Posterior cingulate gyrus (tissue), 11 donors: ENCODE data around the gene CAMTA1.

Experiments used
- DNase-seq, 10 donors: peaks; one replicate each; pipeline versions ENCODE4 v3.0.0 to v3.0.0-alpha.2; 2020 to 2021; ENCODE audit warnings: mixed read lengths in 3 of 10
- intact Hi-C: fragments of 100-400 bp; cut with DNase I; formaldehyde crosslinking; loops from one replicate; pipeline ENCODE4 v1.15.1; 2023

CAMTA1 gene

DNA sequence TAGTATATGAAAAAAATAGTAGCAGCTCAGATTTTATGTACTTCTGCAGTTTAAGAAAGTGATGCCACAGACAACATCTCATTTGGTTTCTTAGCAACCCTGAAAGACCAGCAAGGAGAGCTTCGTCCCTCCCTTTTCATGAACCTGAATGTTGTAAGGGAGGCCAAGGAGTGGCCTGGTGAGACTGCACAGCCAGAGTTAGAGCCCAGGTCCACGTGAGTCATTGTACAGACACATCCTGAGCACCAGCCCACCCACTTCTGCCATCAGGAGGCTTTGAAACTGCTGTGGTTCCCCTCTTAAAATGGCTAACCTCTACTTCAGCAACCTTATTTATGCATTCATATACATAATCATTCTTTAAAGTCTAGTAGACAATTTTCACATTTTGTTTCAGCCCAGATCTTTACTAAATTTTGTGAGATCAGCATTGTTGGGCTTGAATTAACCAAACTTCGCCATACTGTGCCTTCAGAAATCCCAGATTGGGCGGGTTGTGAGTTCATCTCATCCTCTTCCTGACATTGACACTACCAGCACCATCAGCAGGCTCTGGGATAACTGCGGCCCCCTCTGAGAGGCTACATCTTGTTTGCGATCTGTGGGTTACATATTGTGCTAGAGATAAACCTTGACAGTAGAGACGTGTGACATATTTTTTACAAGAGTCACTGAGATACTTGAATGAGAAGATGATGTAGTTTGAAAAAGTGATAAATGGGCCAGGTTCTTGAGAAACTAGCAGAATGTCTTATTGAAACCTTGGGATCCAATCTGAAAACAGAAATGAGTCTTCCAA lies 106.7 kb downstream of the CAMTA1 start:
- DNase-seq: no peak
- intact Hi-C loops: no loop called here

GRCh38 chr1:6893388-6893787 lies 108.1 kb downstream of the CAMTA1 start:
- DNase-seq: no peak
- intact Hi-C loops: no loop called here

DNA sequence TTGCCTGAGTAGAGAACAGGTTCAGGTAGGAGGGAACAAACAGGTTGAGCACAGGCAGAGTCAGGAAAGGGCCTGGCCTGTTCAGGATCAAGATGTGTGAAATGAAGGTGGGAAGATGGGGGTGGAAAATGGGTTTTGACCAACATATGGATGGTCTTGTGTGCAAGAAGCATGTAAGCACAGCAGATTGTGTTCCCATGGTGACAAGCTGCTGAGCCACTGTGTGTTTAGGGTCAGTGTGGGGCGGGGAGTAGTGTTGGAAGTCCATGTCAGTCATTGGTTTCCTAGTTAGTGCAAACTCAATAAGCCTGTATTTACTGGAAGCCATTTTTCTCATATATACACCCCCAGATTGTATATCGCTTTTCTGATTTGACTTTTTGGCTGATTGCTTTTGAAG lies 111.9 kb downstream of the CAMTA1 start:
- intact Hi-C loops: no loop called here
- no peak for DNase-seq

DNA sequence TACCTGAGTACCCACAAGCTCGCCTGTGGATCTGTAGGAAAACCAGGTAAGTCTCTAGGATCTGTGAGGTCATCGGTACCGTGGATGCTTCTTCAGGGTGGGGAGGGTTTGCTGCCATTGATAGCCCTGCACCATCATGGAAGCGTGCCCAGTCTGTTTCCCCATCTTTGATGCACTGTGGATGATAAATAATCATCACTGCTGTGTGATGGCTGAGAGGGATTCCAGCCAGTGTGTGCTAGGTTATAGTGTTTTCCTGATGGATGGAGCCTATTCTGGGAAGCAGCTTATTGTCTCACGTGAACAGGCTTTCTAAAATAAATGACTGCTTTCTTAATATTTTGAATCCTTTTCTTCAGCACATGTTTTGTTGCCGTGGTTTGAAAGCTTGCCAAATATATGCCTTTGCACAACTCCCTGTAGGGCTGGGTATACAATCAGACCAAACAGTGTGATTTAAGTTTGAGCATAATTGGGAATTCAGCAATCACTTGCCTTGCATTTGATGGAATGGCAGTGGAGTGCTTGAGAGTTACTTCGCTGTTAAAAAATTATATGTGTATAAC lies 113.8 kb downstream of the CAMTA1 start:
- intact Hi-C loops: no loop called here

DNA sequence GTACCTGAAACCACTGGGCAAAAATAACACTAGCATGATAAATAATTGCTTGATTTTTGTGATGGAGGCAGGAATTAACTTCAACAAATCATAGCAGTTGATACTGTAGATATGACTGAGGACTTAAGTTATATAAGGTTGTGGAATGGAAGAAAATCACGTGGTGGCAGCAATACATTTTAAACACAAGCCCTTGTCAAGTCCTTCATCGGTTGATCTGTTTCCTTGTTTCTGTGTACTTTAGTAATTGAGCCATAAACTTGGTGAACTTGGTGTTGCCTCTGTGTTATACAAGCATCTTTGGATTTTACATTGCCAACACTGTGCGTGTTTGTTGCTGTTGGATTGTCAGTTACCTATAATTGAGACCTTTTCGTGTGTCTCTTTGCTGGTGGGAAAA lies 114.4 kb downstream of the CAMTA1 start:
- intact Hi-C loops: no loop called here
- DNase-seq: no peak

More for the DNA sequence above, 113.8 kb downstream of the CAMTA1 start:
- no peak for DNase-seq

DNA sequence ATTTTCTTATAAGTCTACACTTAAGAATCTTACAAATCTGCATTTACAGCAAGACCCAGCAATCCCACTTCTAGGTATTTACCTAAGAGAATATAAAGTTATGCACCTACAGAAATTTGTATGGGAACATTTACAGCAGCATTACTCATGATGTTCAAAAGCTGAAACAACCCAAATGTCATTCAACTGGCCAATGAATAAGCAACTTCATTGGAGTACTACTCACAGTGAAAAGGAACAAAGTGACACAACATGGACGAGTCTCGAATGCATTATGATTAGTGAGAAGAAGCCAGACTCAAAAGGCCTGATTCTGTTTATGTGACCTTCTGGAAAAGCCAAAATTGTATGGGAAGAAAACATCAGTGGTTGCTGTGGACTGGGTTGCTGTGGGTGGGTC lies 116.9 kb downstream of the CAMTA1 start:
- intact Hi-C loops: no loop called here
- DNase-seq: no peak

- intact Hi-C loops: no loop called here
Measured at GRCh38 chr1:6904476-6905170, 119.4 kb downstream of the CAMTA1 start.

GRCh38 chr1:6905331-6905730 lies 120.1 kb downstream of the CAMTA1 start:
- intact Hi-C loops: no loop called here
- DNase-seq: no peak

More at GRCh38 chr1:6904476-6905170, 119.4 kb downstream of the CAMTA1 start:
- peak in 1 of 10 donors; percentile 46 for DNase-seq

- intact Hi-C loops: no loop called here
Measured at GRCh38 chr1:6905790-6906189, 120.5 kb downstream of the CAMTA1 start.

GRCh38 chr1:6906783-6907182 lies 121.5 kb downstream of the CAMTA1 start:
- no peak for DNase-seq
- intact Hi-C loops: no loop called here

More at GRCh38 chr1:6905790-6906189, 120.5 kb downstream of the CAMTA1 start:
- DNase-seq: no peak

DNA sequence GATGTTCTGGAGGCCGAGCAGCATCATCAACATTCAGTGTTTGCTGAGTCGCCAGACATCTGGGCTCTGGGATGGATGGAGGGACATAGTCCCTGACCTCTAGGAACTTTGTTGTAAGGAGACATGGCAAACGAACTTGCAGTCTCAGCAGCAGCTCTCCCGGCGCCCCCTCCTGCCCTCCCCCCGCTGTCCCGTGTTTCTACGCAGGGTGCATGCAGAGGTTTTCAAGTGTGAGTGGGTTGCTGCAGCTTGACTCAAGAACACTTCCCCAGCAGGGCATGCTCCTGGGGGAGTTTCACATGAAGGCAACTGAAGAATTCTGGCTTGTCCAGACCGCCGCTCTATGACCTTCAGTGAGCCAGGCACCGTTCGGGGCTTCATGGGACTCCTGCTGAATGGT lies 121.9 kb downstream of the CAMTA1 start:
- intact Hi-C loops: no loop called here
- no peak for DNase-seq

- intact Hi-C loops: no loop called here
- DNase-seq: no peak
Measured at GRCh38 chr1:6907676-6908434, 122.6 kb downstream of the CAMTA1 start.

DNA sequence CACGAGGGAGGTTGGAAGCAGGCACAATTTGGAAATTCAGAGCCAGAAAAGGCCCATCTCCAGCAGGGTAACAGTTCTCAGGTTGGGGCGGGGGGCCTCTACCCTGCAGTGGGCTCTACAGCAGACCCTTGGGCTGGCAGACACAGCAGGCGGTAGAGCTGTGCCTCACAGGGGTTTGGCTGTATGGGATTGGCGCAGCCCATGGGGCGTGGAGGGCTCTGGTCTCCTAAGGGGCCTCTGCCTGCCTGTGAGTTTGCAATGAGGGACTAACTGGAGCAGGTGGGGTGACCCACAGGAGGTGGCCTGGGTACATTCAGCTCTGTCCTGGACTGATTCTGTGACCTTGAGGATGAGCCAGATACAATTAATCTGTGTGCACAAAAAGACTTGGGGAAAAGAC lies 124.1 kb downstream of the CAMTA1 start:
- no peak for DNase-seq
- intact Hi-C loops: no loop called here

- DNase-seq: no peak
- intact Hi-C loops: no loop called here
Measured at GRCh38 chr1:6909857-6910256, 124.6 kb downstream of the CAMTA1 start.

DNA sequence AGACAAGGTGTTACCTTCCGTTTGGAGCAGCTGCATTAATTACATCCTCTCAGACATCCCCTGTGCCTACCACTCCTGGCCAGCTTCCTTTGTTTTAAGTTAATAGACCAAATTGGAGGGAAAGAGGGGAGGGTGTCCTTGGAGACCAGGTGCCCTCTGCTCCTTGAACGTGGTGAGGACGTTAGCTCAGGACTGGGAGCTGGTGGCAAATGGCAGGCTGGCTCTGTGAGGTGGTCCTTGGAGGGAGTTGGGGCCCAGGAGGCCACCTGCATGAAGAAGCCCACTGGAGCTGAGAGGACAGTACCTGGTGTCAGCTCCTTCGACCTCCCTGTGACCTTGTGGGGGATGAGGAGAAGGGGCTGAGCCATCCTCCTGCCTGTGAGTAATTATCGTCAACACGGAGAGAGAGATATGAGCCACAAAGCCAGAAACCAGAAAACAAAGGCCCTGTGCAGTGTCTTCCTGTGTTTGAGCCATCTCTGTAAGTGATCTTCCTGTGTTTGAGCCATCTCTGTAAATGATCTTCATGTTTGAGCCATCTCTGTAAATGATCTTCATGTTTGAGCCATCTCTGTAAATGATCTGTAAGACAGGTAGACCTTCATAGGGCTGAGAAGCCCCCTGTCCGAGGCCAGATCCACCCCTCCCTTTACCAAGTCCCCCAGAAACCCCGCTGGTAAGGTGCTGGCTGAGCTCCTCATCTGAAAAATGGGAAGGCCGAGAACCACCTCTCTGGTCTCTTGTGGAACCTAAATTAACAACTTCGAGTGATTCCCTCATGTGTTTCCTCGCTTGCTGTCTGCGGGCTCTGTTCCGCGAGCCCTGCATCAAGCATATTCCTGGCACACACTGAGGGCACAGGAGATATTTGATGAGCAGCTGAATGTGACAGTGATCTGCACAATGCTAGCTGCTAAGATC lies 126.0 kb downstream of the CAMTA1 start:
- no peak for DNase-seq
- intact Hi-C loops: no loop called here

GRCh38 chr1:6911974-6912373 lies 126.7 kb downstream of the CAMTA1 start:
- no peak for DNase-seq
- intact Hi-C loops: no loop called here

DNA sequence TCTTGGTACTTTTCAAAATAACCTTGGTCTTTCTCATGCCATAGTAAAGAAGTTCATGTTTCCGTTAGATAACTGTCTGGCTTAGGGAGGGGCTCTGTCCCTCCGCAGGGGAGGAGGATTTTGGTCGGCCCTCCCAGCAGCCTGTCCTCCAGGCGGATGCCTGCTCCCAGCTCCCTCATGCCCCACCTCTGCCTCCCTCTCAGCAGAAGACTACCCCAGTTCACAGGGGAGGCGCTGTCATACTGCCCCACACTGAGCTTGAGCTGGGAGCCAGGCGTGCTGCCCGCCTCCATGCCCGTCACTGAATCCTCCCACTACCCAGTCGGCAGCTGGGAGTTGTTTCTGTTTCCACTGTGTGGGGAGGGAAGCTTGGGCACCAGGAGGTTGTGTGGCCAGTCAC lies 127.3 kb downstream of the CAMTA1 start:
- intact Hi-C loops: no loop called here
- DNase-seq: no peak

- intact Hi-C loops: no loop called here
Measured at GRCh38 chr1:6913086-6913485, 127.8 kb downstream of the CAMTA1 start.

DNA sequence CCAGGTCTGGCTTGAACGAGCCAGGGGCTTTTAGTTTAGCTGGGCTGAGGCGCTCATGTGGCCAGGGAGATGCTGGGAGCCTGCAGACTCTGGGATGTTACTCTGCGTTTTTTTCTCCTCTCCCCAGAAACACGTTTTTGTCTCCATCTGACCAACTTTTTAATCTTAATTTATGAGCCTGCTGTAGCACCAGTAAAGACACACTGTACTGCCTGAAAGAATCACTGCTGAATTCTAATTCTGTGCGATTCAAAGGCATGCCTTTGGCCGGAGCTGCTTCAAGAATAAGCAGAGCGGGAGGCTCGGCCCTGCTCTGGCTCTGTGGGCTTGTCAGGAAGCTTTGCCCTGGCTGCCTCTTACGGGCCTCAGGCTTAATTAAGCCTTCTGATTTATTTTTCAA lies 129.5 kb downstream of the CAMTA1 start:
- intact Hi-C loops: no loop called here

More at GRCh38 chr1:6913086-6913485, 127.8 kb downstream of the CAMTA1 start:
- DNase-seq: no peak

More for the DNA sequence above, 129.5 kb downstream of the CAMTA1 start:
- DNase-seq: peak in 3 of 10 donors; percentile 35 to 44 (median 43)
